HG02981 (cell line): ENCODE measurements around the gene ZNF714.

Source experiments
- ATAC-seq: cut with Tn5 transposase; IDR thresholded peaks from one replicate; pipeline ENCODE4 v1.9.1; 2021; ENCODE audit warnings: mild to moderate bottlenecking, moderate library complexity; ENCODE audit not compliant: unreplicated experiment

ZNF714 gene

DNA sequence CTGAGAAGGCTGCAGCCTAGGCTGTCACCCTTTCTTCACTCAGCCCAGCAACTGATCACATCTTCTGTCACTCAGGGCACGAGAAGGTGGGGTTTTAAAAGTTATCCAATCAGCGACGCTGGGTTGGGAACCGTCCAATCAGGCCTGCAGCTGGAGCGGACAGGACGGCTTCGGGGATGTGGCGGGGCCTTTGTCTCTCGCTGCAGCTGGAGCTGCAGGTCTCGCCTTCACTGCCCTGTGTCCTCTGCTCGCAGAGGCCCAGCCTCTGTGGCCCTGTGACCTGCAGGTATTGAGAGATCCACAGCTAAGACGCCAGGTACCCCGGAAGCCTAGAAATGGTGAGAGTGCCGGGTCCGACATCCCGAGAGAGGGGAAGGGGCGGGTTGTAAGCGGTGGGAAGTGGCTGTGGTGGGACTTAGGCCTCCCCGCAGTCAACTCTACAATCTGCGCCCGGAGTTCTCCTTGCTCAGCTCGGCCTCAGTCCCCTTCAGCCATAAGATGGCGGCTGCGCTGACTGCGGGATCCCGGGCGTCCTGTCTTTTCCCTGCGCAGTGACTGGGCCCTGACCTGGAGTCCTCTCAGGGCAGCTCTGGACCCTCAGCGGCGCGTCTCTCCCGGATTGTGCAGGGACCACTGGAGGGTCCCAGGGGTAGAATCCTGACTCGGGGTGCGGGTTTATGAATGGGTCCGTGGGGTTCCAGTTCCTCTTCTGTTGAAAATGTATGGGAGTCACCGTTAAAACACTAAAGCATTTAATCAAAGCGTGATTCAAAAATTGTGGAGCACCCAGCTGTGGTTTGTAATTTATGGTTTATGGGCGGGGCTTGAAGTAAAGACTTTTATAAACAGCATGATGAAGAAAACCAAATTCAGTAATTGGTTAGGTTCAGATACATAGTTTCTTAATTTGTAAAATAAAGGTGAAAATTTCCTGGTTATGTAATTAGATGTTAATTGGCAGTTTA, at the start of gene ZNF714:
Gene ZNF714, plus strand, starts transcription at position 193 of the 965 bp plus-strand sequence. CDS start 16,066 bp downstream, outside the sequence.
- peak; percentile 97 for ATAC-seq

DNA sequence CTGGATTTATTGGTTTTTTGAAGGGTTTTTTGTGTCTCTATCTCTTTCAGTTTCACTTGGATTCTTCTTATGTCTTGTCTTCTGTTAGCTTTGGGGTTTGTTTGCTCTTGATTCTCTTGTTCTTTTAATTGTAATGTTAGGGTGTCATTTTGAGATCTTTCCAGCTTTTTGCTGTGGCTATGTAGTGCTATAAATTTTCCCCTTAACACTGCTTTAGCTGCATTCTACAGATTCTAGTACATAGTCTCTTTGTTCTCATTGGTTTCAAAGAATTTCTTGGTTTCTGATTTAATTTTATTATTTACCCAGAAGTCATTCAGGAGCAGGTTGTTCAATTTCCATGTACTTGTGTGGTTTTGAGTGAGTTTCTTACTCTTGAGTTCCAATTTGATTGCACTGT, 37.0 kb upstream of the ZNF714 start:
- no peak for ATAC-seq

DNA sequence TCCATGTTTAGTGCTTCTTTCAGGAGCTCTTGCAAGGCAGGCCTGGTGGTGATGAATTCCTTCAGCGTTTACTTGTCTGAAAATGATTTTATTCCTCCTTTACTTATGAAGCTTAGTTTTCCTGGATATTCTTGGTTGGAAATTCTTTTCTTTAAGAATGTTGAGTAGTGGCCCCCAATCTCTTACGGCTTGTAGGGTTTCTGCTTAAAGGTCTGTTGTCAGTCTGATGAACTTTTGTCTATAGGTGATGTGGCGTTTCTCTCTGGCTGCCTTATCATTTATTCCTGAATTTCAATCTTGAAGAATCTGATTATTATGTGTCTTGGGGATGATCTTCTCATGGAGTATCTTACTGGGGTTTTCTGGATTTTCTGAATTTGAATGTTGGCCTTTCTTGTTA, 35.5 kb upstream of the ZNF714 start:
- ATAC-seq = no peak

GRCh38 chr19:21047716-21048115, 34.3 kb upstream of the ZNF714 start:
- ATAC-seq = no peak

DNA sequence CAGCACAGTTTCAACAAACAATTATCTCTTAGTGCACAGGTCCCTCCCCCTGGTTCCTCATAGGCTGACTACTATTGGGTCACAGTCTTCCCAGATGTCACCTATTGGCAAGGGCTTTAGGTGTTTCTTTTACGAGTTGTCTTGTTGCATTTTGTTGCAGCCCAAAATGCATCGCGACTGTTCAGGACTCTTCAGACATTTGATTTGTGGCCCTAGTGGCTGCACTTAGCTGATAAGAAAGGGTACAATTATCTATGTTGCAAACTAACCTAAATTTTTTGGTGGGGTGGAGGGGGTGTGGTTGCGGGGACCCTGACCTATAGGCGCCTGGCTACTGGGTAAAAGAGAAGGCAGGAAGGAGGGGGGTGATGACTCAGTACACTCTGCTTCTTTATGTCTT, 29.1 kb upstream of the ZNF714 start:
- ATAC-seq = no peak

GRCh38 chr19:21065336-21065735, 16.7 kb upstream of the ZNF714 start:
- ATAC-seq = no peak

DNA sequence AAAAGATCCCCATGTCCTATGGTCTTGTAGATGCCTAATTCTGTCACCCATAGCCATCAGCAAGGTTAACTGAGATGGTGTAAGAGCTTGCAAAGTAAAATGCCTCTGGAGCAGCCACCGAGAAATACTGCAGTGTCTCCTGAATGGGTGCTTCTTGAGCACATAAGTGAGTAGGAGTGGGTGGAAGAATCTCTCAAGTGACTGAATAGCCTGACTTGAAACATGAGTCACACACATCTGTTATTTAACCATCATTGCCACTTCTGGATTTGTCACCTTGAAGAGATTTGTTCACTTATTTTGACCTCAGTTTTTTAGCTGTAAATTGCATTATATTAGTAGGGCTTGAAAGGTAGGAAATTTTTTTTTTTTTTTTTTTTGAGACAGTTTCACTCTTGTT, 2.3 kb downstream of the ZNF714 start:
- no peak for ATAC-seq

GRCh38 chr19:21087871-21088270, 5.9 kb downstream of the ZNF714 start:
- ATAC-seq = no peak

DNA sequence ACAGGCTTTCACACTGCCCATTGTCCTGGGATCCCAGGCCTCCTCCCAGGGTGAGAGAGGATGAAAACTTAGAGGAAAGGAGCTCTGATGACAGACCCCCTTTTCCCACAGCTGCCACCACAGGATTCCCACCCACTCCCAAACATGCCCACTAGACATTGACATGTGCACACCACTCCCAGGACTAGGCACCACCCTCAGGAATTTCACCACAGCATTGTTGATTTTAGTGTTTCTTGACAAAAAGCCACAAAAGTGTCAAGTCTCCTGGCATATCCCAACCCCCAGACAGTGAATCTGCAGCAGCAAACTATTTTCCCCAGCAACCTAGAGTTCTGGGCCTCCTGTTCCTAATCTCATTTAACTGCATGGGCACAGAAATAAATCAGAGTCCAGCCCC, 10.1 kb downstream of the ZNF714 start:
- no peak for ATAC-seq

DNA sequence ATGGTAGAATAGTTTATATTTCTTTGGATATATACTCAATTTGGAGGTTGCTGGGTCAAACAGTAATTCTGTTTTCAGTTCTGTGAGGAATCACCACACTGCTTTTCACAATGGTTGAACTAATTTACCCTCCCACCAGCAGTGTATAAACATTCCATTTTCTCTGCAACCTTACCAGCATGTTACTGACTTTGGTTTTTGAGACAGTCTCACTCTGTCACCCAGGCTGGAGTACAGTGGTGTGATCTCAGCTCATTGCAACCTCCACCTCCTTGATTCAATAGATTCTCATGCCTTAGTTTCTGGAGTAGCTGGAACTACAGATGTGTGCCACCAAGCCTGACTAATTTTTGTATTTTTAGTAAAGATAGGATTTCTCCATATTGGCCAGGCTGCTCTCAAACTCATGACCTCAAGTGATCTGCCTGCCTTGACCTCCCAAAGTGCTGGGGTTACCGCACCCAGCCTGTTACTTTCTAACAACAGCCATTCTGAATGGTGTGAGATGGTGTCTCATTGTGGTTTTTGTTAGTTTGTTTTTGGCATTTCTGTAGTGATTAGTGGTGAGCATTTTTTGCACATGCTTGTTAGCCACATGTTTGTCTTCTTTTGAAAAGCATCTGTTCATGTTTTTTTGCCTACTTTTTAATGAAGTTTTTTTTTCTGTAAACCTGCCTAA, 12.5 kb downstream of the ZNF714 start:
- no peak for ATAC-seq

DNA sequence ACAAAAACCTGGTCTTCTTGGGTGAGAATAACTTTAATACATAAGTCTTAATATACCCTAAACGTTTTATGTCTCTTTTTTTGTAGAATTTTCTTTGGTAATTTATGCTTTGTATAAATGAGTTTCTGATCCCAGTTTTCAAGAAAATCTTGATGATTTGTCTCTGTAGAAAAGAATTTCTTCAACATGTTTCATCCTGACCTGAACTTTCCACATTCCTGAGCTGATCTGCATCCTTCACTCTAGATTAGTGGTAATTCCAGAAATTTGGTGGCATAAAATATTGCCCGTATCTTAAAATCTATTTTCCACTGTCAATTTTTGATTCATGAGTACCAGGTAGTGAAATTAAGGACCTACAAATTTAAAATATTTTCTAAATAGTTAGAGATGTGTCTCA, 16.3 kb downstream of the ZNF714 start:
- no peak for ATAC-seq

- no peak for ATAC-seq
These were observed 19.7 kb downstream of the ZNF714 start for GRCh38 chr19:21101521-21102242.

GRCh38 chr19:21109116-21109515, 27.1 kb downstream of the ZNF714 start:
- ATAC-seq = no peak

DNA sequence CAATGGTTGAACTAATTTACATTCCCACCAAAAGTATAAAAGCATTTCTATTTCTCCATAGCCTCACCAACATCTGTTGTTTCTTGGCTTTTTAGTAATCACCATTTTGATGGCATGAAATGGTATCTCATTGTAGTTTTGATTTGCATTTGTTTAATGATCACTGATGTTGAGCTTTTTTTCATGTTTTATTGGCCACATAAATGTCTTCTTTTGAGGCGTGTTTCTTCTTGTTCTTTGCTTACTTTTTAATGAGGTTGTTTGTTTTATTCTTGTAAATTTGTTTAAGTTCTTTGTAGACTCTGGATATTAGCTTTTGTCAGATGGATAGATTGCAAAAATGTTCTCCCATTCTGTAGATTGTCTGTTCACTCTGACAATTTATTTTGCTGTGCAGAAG, 28.2 kb downstream of the ZNF714 start:
- ATAC-seq = no peak

DNA sequence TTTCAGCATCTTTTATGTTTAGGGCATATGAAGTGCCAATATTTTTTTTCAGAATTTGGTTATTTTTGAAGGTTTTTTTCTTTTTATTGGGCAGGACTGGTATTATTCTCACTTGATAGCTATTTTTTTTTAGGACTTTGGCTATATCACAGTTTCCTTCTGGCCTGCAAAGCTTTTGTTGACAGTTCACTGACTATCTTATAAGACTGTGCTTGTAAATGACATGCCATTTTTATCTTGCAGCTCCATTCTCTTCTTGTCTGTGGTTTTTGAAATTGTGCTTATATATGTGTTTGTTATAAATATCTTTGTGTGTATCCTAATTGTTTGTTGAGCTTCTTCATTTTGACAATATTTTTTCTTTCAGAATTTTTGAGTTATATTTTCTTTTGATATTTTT, 33.4 kb downstream of the ZNF714 start:
- no peak for ATAC-seq

- ATAC-seq = no peak
These were observed 35.3 kb downstream of the ZNF714 start for GRCh38 chr19:21117041-21117907.

GRCh38 chr19:21126078-21126477, 44.1 kb downstream of the ZNF714 start:
- ATAC-seq = no peak

- no peak for ATAC-seq
These were observed 45.0 kb downstream of the ZNF714 start for GRCh38 chr19:21127001-21127400.

DNA sequence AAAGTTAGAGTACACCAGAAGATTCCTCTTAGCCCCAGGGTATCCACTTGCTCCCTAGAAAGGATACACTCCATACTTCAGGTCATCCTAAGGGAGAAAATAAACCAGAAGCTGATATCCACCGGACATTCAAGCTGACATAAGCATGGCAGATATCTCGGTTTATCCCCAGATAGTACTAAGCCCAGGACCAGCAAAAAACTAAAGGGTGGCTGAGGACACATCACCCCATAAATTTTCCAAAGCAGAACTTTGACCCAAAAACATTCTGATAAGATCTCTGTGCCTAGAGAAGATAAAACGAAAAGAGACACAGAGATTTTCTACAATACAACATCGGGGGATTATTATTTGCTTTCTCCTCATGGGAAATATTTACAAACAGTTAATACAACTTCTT, 45.9 kb downstream of the ZNF714 start:
- no peak for ATAC-seq

DNA sequence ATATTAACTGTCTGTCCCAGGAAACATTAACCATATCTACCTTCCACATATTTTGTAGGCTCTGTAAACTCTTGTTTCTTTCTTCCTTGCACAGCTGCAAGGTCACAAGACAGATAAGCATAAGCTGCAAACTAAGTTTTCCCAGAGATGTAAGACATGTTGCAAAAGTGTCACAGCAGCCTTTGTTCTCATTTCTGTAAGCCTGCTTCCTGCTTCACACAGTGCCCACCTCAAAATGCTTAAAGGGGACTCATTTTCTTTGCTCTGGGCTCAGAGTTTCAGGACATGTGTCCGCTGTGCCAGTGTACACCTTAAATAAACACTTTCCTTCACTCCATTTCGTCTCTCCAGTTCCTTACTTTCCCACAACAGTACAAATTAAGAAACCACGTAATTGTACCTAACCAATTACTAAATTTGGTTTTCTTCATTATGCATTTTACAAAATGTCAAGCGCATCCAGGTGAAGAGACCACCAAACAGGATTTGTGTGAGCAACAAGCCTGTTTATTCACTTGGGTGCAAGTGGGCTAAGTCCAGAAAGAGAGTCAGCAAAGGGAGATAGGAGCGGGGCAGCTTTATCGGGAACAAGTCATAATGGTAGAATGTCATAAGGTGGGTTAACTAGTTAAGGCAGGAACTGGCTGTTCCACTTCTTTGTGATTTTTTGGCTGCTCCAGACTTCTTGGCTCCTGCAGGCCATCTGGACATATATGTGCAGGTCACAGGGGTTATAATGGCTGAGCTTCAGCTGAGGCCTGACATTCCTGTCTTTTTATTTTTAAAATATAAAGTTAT, 47.1 kb downstream of the ZNF714 start:
- no peak for ATAC-seq
